Heart left ventricle (tissue), 16 donors: ENCODE results near the gene SLC25A13. TPM values are rescaled to one million over a fixed set of nuclear protein-coding genes. Genes with fewer than 3 reads are reported as not detected.

Experiments used
- ATAC-seq, 4 donors: fragments of 200-7000 bp; cut with Tn5 transposase; one replicate each; pipeline ENCODE4 v1.9.1; 2020 to 2022; ENCODE audit warnings: moderate library complexity in 4 of 4, mild to moderate bottlenecking in 3 of 4, moderate number of reproducible peaks in 1 of 4
- DNase-seq, 5 donors: peaks; one replicate each; pipeline ENCODE4 v3.0.0-alpha.2; 2020
- H3K27ac ChIP-seq, 12 donors: fragments of 200-600 bp; sonication (generic) in 4 of 12; one replicate each; pipeline versions ENCODE4 v1.5.0 to v1.8.0; 2016 to 2022; ENCODE audit warnings: mild to moderate bottlenecking in 2 of 12
- H3K27me3 ChIP-seq, 9 donors: fragments of 200-600 bp; sonication (generic) in 2 of 9; one replicate each; pipeline versions ENCODE4 v1.5.1 to v1.8.0; 2016 to 2022; ENCODE audit warnings: mild to moderate bottlenecking in 3 of 9
- H3K36me3 ChIP-seq, 9 donors: fragments of 200-600 bp; sonication (generic) in 2 of 9; one replicate each; pipeline versions ENCODE4 v1.5.0 to v1.8.0; 2018 to 2022; ENCODE audit warnings: mild to moderate bottlenecking in 2 of 9
- H3K4me1 ChIP-seq, 12 donors: fragments of 200-600 bp; sonication (generic) in 4 of 12; one replicate each; pipeline versions ENCODE4 v1.5.0 to v1.8.0; 2016 to 2022; ENCODE audit warnings: mild to moderate bottlenecking in 3 of 12
- H3K4me3 ChIP-seq, 12 donors: fragments of 200-600 bp; sonication (generic) in 4 of 12; one replicate each; pipeline versions ENCODE4 v1.5.0 to v1.8.0; 2017 to 2022; ENCODE audit warnings: mild to moderate bottlenecking in 9 of 12, moderate library complexity in 4 of 12
- H3K9me3 ChIP-seq, 12 donors: fragments of 200-600 bp; sonication (generic) in 4 of 12; one replicate each; pipeline versions ENCODE4 v1.5.0 to v1.8.0; 2016 to 2022; ENCODE audit warnings: mild to moderate bottlenecking in 1 of 12
- POLR2A ChIP-seq, 2 donors: fragments of 450-650 bp; IDR thresholded peaks; one replicate each; pipeline ENCODE4 v1.6.1; 2017; ENCODE audit warnings: antibody characterized with exemption in 2 of 2, mild to moderate bottlenecking in 2 of 2, moderate library complexity in 2 of 2
- WGBS, 4 donors: extraction: QIAGEN DNeasy Blood & Tissue Kit in 2 of 4; methylation state at CpG; one replicate each; pipeline versions ENCODE4 v1.1.5 to v1.1.7; 2013 to 2018; 5-methylcytosine and 5-hydroxymethylcytosine counted together
- intact Hi-C, 10 donors: fragments of 100-400 bp; cut with DNase I; formaldehyde crosslinking; loops; one replicate each; pipeline versions ENCODE4 v1.11.1 to v1.14.2; 2022
- polyA plus RNA-seq, 2 donors: library from polyadenylated mRNA; stranded (reverse); fragments of 200-250 nt; gene quantifications; one replicate each; pipeline ENCODE4 v1.2.3, GENCODE V29; 2013
- total RNA-seq, 9 donors: library from RNA; depleted of rRNA in 2 of 9; stranded (reverse); fragments of >200 nt in 2 of 9; fragmentation: NEBNext Ultra II Directional in 3 of 9; extraction: Animal tissue kit (Norgen Biotek cat#: 25700) in 3 of 9; gene quantifications; one replicate each; pipeline versions ENCODE4 v1.1.0 to v1.2.4, GENCODE V29; 2016 to 2023
- TF ChIP-seq, protein P1 (sequence below), 12 donors: fragments of 200-600 bp; sonication (generic) in 4 of 12; IDR thresholded peaks; one replicate each; pipeline versions ENCODE4 v1.5.0 to v1.8.0; 2018 to 2022; ENCODE audit warnings: antibody characterized with exemption in 12 of 12, mild to moderate bottlenecking in 5 of 12
- donor health status: ischemic (EF 13 %, LVEDD 7.1; RV severe dilation, severe dysfunction).
- donor health status: healthy with polysubstance abuse.
- donor health status: DM: no; HTN: yes; CAD: no.
- donor health status: DM: no; HTN: no; CAD: no.
- donor health status: ischemic (EF 25% LVEDD 6.9; RV normal size, moderate dysfunction).
- donor health status: ischemic (EF 25% LVEDD 5.7; RV mildly dilated, moderate dysfunction).
- donor health status: healthy.
- donor health status: DM: yes; HTN: yes; CAD: no.
- donor health status: ischemic (EF 35%, LVEDD 5.7; RV mildly dilated, moderate dysfunction).
- donor health status: nonischemic (EF 11% LVEDD 7.7; RV severe dilation, severe dysfunction).
- donor health status: DM: yes; HTN: yes; CAD: no.
- donor health status: PGD.
- donor health status: ischemic (EF 29% LVEDD 5.4; RV normal size, mild dysfunction).
- donor health status: nonischemic (EF 23%, LVEDD 6.1; RV moderate dilation, normal function).

The SLC25A13 gene
- total and polyA plus RNA-seq, 11 donors, result 3.7 to 17.9 (median 11.4) TPM

GRCh38 chr7:96196676-96197075, 125.2 kb downstream of the SLC25A13 start:
- H3K4me3 ChIP-seq, result no peak overlapping the region
- WGBS, 4 donors, result 95 to 98% (median 96%) methylated on average over 4 of the region's 4 CpGs
- ATAC-seq (no peak), DNase-seq (no peak)
- peaks cover 0 to 12% (median 0%) of the 10 kb centered on the region in 12 donors for H3K4me1 ChIP-seq
- no peaks in the 10 kb centered on the region for H3K27me3 ChIP-seq
- no peak overlapping the region for H3K27ac ChIP-seq
- intact Hi-C loops, result no loop called here
- TF ChIP-seq, protein P1, sequence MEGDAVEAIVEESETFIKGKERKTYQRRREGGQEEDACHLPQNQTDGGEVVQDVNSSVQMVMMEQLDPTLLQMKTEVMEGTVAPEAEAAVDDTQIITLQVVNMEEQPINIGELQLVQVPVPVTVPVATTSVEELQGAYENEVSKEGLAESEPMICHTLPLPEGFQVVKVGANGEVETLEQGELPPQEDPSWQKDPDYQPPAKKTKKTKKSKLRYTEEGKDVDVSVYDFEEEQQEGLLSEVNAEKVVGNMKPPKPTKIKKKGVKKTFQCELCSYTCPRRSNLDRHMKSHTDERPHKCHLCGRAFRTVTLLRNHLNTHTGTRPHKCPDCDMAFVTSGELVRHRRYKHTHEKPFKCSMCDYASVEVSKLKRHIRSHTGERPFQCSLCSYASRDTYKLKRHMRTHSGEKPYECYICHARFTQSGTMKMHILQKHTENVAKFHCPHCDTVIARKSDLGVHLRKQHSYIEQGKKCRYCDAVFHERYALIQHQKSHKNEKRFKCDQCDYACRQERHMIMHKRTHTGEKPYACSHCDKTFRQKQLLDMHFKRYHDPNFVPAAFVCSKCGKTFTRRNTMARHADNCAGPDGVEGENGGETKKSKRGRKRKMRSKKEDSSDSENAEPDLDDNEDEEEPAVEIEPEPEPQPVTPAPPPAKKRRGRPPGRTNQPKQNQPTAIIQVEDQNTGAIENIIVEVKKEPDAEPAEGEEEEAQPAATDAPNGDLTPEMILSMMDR (IDR thresholded peaks at IDR 0.05), result no peak
- TF ChIP-seq POLR2A (IDR thresholded peaks at IDR 0.05), result no peak
- peaks cover 0 to 24% (median 18%) of the 10 kb centered on the region in 9 donors for H3K36me3 ChIP-seq
- H3K9me3 ChIP-seq, result no peaks in the 10 kb centered on the region

GRCh38 chr7:96189129-96189820, 132.6 kb downstream of the SLC25A13 start:
- ATAC-seq (no peak), DNase-seq (no peak)
- Histone ChIP-seq H3K36me3 (peaks cover 0 to 83% (median 64%) of the 10 kb centered on the region in 9 donors), H3K9me3 (no peaks in the 10 kb centered on the region), H3K27me3 (no peaks in the 10 kb centered on the region), H3K4me1 (peaks cover 0 to 20% (median 0%) of the 10 kb centered on the region in 12 donors), H3K4me3 (peak overlapping the region in 2 of 12 donors; percentile 27 to 37), H3K27ac (peak overlapping the region in 3 of 12 donors; percentile 16 to 55 (median 27))
- TF ChIP-seq POLR2A (IDR thresholded peaks at IDR 0.05), result no peak
- TF ChIP-seq, protein P1 (IDR thresholded peaks at IDR 0.05), result no peak
- intact Hi-C loops, result loop anchor here in 1 of 10 donors (5.0 kb wide), 1 partner anchor 33 kb away; no protein-coding TSS in a partner anchor
- WGBS, 4 donors, result 59 to 67% (median 63%) methylated on average over 4 of the region's 4 CpGs

DNA sequence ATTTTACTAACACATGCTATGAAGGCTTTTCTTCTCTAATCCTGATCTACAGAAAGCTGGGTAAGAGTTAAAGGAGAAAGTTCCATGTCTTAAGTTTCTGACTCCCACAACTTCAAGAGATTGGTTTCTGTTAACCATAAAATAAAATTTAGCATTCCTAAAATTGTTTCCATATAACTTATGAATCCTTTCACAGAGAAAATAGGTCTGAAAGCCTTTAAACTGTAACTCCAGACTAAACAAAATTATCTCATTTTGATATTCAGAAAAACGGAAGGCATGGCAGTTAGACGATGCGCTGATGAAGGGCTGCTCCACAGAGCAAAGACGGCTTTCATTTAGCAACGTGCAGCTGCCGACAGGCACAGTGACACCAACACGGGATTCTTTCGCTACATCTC, 133.3 kb downstream of the SLC25A13 start:
- ATAC-seq, result no peak
- H3K4me3 ChIP-seq, result peak overlapping the region in 3 of 12 donors; percentile 3 to 37 (median 27)
- TF ChIP-seq POLR2A (IDR thresholded peaks at IDR 0.05), result no peak
- TF ChIP-seq, protein P1 (IDR thresholded peaks at IDR 0.05), result no peak
- no peaks in the 10 kb centered on the region for H3K9me3 ChIP-seq
- H3K36me3 ChIP-seq, result peaks cover 0 to 89% (median 71%) of the 10 kb centered on the region in 9 donors
- WGBS, 4 donors, result 60 to 76% (median 71%) methylated on average over 8 of the region's 8 CpGs
- intact Hi-C loops, result loop anchor here in 1 of 10 donors (5.0 kb wide), 1 partner anchor 34 kb away; no protein-coding TSS in a partner anchor
- H3K4me1 ChIP-seq, result peaks cover 0 to 20% (median 0%) of the 10 kb centered on the region in 12 donors
- H3K27ac ChIP-seq, result peak overlapping the region in 3 of 12 donors; percentile 16 to 55 (median 27)
- DNase-seq, result no peak
- H3K27me3 ChIP-seq, result no peaks in the 10 kb centered on the region

DNA sequence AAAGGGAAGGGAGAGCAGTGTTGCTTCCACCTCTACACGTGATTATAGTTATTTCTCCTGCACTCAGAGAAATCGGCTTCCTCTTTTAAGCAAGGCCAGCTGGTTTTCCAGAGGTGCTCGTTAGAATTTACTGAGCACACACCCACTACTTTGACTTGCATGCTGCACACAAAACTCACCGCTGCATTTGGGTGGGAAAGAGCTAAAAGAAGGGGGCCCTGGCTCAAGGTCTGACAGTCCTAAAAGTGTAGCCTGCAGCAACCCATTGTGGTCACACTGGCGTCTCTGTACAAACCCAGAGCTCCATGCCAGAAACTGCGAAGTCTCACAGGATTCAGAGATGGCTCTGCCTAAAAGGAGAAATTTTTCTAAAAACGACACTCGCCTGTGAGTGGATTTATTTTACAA, 133.7 kb downstream of the SLC25A13 start:
- no peak for TF ChIP-seq POLR2A (IDR thresholded peaks at IDR 0.05)
- TF ChIP-seq, protein P1 (IDR thresholded peaks at IDR 0.05), result no peak
- 62 to 75% (median 71%) methylated on average over 8 of the region's 8 CpGs for WGBS, 4 donors
- peak overlapping the region in 3 of 12 donors; percentile 3 to 37 (median 27) for H3K4me3 ChIP-seq

More for the DNA sequence above, 133.7 kb downstream of the SLC25A13 start:
- no peaks in the 10 kb centered on the region for H3K27me3 ChIP-seq
- DNase-seq (no peak), ATAC-seq (peak in 2 of 4 donors; percentile 10 to 29)
- H3K4me1 ChIP-seq, result peaks cover 0 to 20% (median 0%) of the 10 kb centered on the region in 12 donors
- H3K36me3 ChIP-seq, result peaks cover 0 to 89% (median 72%) of the 10 kb centered on the region in 9 donors
- H3K9me3 ChIP-seq, result no peaks in the 10 kb centered on the region
- peak overlapping the region in 1 of 12 donors; percentile 27 for H3K27ac ChIP-seq
- intact Hi-C loops, result loop anchor here in 1 of 10 donors (5.0 kb wide), 1 partner anchor 34 kb away; no protein-coding TSS in a partner anchor
